Right forelimb (tissue), 1 donor: ENCODE data around the gene CTNND2.
"Not testable (repeated sequence)": the region's sequence is repeated elsewhere in the genome, so short reads cannot be mapped to it uniquely, and the experiment has no call there.

Experiments
- DNase-seq: peaks from one replicate; pipeline ENCODE4 v3.0.0-alpha.2; 2018

Gene CTNND2

DNA sequence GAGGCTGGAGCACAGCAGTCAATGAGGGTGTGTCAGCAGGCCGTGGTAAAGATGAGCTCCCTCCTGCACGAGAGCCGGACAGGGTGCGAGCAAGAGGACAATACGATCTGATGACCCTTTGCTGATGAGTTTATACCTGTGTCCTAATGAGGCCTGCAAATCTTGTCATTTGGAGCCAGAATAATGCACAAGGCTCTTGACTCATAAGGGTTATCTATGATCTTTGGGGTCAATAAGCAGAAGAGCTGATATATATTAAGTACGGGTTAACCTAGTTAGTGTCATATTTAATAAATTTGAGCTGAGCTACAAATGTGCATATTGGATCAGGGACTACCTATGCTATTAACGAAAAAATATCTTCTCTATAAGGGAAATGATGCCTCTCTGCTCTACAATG lies 46.9 kb downstream of the CTNND2 start:
- DNase-seq, result no peak

DNA sequence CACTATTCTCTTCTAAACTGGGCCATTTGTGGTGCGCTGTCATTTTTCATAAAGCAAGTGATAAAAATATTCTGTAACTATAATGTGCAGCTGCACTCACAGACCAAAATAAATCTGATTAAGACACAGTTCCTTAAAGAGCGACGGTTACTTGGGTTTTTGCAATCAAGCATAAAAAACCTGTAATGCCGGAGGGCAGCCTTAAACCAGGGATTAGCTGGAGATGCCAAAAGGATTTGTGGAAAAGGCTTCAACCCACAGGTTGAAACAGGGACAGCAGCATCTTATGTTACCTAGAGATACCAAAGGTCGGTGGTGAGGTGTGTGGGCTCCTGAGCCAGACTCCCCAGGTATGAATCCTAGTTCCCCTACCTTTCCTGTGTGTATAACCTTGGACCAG lies 49.3 kb downstream of the CTNND2 start:
- no peak for DNase-seq

- DNase-seq, result no peak
Measured at GRCh38 chr5:11853796-11854195, 50.5 kb downstream of the CTNND2 start.

DNA sequence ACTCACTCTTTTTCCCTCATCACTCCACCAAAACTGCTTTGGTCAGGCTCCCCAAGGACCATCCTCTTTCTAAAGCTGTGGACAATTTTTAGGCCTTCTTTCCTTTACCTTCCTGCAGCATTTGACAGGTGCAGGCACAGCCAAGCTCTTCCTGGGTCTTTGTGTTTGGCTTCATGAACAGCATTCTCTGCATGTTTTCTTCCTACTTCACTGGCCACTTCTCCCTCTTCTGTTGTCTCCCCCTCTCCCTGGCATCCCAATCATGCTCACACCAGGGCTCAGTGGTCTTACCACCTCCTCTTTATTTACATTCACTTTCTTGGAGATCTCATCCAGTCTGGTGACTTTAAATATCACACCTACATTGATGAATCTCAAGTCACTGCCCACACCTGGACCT lies 51.1 kb downstream of the CTNND2 start:
- no peak for DNase-seq

DNA sequence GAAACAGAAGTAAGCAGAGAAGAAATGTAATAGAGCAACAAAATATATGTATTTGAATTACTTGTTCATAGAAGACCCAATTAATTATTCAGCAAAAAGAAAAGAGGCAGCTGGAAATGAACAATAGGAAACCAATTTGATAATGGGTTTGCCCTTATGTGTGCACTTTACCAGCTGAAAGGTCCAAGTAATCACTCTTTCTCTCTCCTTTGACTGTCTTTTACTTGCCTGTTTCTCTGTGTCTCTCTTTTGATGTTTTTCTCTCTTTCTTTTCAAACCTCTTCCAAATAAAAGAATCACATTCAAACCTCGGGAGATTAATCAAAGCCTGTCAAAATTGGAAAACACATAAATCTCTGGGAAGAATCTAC lies 51.5 kb downstream of the CTNND2 start:
- no peak for DNase-seq

GRCh38 chr5:11851965-11852716 lies 52.1 kb downstream of the CTNND2 start:
- no peak for DNase-seq

- DNase-seq, result no peak
Measured at GRCh38 chr5:11851416-11851815, 52.8 kb downstream of the CTNND2 start.

- DNase-seq, result not testable (repeated sequence)
Measured at GRCh38 chr5:11828566-11828965, 75.7 kb downstream of the CTNND2 start.

DNA sequence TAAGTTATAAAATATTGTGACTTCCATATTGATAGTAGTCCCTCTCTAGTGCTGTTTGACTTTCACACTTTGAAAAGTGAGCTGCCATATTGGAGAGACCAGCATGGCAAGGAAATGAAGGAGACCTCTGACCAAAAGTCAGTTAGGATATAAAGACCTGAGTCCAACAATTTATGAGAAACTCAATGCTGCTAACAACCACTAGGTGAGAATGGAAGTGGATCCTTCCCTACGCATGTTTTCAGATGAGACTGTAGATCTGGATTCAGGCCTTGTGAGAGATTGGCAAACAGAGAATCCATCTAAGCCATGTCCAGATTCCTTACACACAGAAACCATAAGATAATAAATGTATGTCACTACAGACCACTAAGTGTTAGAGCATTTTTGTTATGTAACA lies 81.6 kb downstream of the CTNND2 start:
- no peak for DNase-seq

DNA sequence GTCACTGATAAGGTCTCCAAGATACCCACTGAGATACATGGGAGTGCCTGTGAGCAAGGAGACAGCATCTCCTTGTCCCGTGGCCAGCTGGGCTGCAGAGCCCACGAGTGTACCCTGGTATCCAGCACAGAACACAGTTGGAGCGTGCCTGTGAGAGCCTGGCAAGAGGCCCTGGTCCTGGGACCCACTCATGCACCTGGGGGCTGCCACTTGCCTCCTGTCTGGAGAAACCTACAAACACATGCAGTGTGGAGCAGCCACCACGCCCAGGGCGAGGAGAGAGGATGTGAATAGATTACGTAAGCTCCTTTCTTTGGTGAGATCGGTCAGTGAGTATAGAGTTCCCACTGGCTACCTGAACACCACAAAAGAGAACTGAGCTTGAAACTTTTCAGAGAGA lies 88.3 kb downstream of the CTNND2 start:
- no peak for DNase-seq

DNA sequence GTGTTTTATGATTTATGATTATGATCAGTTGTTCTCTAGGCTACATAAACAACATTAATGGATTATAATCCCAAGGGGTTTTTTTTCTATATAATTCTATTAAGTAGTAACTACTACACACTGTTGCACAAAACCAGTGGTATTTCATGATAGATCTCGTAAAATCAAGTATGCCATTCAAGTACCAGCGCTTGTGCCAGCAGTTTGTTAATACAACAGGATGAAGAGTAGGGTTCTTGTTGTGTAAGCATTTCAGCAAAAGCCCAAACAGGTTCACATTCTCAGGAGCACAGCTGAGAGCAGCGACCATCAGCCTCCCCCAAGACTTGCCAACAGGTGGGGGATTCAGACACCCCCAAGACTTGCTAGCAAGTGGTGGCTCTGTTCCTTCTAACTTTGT lies 88.8 kb downstream of the CTNND2 start:
- DNase-seq, result no peak

- no peak for DNase-seq
Measured at GRCh38 chr5:11814373-11814772, 89.9 kb downstream of the CTNND2 start.

- no peak for DNase-seq
Measured at GRCh38 chr5:11809407-11809806, 94.8 kb downstream of the CTNND2 start.

GRCh38 chr5:11803436-11803835 lies 100.8 kb downstream of the CTNND2 start:
- DNase-seq, result no peak

GRCh38 chr5:11801061-11801460 lies 103.2 kb downstream of the CTNND2 start:
- DNase-seq, result no peak

GRCh38 chr5:11797132-11797531 lies 107.1 kb downstream of the CTNND2 start:
- no peak for DNase-seq

- DNase-seq, result no peak
Measured at GRCh38 chr5:11793396-11793795, 110.8 kb downstream of the CTNND2 start.

DNA sequence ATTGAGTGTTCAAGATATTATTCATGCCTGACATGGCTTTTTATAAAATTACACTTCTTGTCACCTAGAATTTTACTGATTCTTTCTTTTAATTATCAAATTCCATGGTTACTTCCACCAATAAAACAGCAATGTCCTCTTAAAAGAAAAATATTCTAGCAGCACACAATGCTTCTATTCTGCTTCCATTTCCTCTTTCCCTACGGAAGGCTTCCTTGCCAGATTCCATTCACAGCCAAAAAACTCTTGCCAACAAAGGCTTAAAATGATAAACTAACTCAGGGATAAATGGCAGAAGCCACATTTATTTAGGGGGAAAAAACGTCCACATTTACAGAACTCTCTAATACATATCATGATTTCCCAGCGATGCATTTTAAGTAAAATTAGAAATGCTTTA lies 111.6 kb downstream of the CTNND2 start:
- DNase-seq, result no peak

DNA sequence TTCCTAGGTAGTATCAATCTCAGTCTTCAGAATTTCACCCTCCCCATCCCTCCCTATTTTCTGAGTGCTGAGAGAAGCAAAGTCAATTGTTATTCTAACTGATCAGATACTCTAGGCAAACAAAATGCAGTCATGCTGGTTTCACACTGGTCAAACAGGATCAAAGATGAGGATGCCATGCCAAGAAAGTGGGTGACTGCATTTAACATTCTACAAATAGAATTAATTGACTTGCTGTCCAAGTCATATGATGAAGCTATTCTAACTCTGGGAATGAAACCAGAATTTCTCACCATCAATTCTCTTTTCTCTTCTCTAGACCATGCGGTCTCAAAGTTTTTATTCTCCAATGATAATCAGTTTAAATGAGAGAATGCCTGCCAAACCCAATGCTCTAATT lies 112.5 kb downstream of the CTNND2 start:
- DNase-seq, result no peak

DNA sequence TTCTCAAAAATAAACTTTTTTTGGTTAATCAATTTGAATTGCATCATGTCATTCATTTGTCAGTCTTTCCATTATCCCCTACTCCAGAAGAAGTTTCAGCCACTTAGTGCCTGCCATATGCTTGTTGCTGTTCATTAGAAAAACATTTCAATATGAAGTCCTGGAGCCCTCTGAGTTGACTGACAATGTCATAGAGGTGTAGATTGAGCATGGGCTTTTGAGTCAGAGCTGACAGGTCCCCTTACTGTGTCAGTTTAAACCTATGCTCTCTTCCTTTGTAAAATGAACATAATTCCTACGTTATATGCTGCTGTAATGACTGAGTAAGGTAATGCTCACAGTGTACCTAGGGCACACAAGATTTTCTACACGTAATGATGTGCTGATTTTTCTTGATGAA lies 114.0 kb downstream of the CTNND2 start:
- DNase-seq, result no peak

GRCh38 chr5:11785771-11786352 lies 118.4 kb downstream of the CTNND2 start:
- no peak for DNase-seq

DNA sequence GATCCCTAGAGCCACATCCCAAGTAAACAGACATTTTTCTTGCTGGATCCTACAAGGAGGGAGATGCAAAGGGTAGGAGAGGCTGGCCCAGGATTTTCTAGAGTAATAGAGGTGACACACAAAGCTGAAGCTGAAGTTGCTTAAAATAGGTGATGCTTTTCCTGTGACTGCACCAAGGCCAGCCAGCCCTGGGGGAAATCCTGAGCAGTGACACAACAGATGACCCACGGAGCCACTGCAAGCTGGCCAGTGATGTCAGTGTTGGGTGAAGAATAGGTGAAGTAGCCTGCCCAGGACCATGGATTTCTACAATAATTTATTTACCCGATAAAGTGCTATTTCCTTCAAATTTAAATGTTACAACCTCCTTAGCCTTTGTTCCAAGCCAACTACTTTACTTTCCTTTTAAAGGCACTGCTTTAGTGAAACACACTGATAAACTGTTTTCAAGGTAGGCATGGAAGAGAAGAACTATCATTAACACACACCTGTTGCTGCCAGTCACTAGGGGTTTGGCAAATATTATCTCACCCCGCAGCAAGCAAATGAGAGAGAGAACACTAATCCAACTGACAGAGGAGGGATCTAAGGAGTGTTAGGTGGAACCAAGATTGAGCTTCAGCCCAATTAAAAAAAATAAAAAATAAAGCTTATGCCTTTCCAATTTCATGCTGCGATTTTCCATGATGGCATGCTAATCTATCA lies 123.5 kb downstream of the CTNND2 start:
- DNase-seq, result no peak

- no peak for DNase-seq
Measured at GRCh38 chr5:11777096-11777495, 127.2 kb downstream of the CTNND2 start.

- DNase-seq, result no peak
Measured at GRCh38 chr5:11770310-11770709, 133.9 kb downstream of the CTNND2 start.
